D721Med (cell line): ENCODE data around the gene AIFM3.

Experiments used
- DNase-seq: peaks from one replicate; pipeline ENCODE4 v3.0.0; 2011; ENCODE audit warnings: low spot score; ENCODE audit not compliant: insufficient read length
- FAIRE-seq: peaks from 2 replicates; lab custom pipeline; 2011; peaks lifted over from hg19 to GRCh38; lab: Jason Lieb, UNC
- CTCF ChIP-seq: IDR thresholded peaks from 2 replicates; pipeline ENCODE4 v1.5.1; 2012; ENCODE audit warnings: mild to moderate bottlenecking, control low read depth; ENCODE audit not compliant: insufficient read depth; ENCODE audit errors: missing control alignments

The AIFM3 gene

DNA sequence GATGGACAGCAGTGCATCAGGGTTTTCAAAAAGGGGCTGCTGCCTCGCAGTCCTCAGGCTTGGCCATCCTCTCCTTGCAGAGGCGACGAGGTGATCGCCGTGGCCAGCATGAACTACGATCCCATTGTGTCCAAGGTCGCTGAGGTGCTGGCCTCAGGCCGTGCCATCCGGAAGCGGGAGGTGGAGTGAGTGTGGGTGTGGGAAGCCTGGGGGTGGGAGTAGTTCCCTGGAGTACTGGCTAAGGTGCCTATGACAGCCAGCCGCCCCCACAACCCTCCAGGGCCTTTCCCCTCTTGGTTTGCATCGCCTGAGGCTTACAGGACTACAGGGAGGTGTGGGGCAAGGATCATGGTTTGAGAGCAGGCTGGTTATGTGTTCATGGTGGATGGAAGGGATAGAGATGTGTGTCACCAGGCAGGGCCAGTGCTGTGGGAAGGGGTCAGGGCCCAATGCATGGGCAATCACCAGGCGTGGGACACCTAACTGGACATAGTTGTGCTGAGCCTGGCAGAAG is 12.9 kb downstream of the AIFM3 start:
- no peak for FAIRE-seq
- no peak for TF ChIP-seq CTCF
- DNase-seq = no peak

DNA sequence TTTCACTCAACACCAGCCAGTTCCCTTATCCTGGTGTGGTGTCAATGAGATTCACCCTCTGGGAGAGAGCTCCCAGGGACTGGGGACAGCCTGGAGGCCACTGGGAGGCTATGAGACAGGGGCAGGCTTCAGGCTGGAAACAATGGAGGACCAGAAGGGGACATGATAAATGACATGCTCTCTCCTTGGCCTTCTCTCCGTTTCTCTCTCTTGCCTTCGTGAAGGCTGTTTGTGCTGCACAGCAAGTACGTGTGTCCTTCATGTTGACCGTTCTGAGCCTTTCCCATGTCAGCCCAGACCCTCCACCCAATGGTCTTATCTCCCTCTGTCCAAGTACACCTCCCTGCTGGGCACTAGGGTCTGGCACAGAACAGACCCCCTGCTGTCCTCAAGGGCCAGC is 13.5 kb downstream of the AIFM3 start:
- no peak for DNase-seq
- no peak for TF ChIP-seq CTCF
- FAIRE-seq = no peak

- FAIRE-seq (no peak), DNase-seq (no peak)
- TF ChIP-seq CTCF = no peak
These were observed 14.1 kb downstream of the AIFM3 start for GRCh38 chr22:20980938-20981722.

- DNase-seq = peak; percentile 85
- no peak for FAIRE-seq
- peak; percentile 49 for TF ChIP-seq CTCF
These were observed 14.9 kb downstream of the AIFM3 start, which contains the start of gene LZTR1 for GRCh38 chr22:20981787-20982562. Gene LZTR1, plus strand, starts transcription at chr22:20982297. Its CDS starts 75 bp downstream, at chr22:20982372.

- FAIRE-seq = no peak
- no peak for TF ChIP-seq CTCF
- no peak for DNase-seq
These were observed 15.5 kb downstream of the AIFM3 start for GRCh38 chr22:20982563-20982882.

GRCh38 chr22:20983081-20983771 is 16.2 kb downstream of the AIFM3 start:
- DNase-seq = no peak
- FAIRE-seq = no peak
- no peak for TF ChIP-seq CTCF
